Posterior vena cava (tissue), 2 donors: ENCODE data around the gene LTA. TPM values are rescaled to one million over a fixed set of nuclear protein-coding genes. Genes with fewer than 3 reads are reported as not detected.
"Not testable (repeated sequence)": the region's sequence is repeated elsewhere in the genome, so short reads cannot be mapped to it uniquely, and the experiment has no call there.

ENCODE experiments used
- DNase-seq: peaks from one replicate; pipeline ENCODE4 v3.0.0-alpha.2; 2020; ENCODE audit warnings: low spot score
- intact Hi-C, 2 donors: fragments of 100-400 bp; cut with DNase I; formaldehyde crosslinking; loops; one replicate each; pipeline versions ENCODE4 v1.14.1 to v1.14.2; 2022 to 2023
- total RNA-seq, 2 donors: library from RNA; stranded (reverse); fragmentation: NEBNext Ultra II Directional; extraction: Animal tissue kit (Norgen Biotek cat#: 25700); gene quantifications; one replicate each; pipeline ENCODE4 v1.2.1, GENCODE V29; 2021
- donor health status: DM: yes; HTN: yes; CAD: no.
- donor health status: DM: yes; HTN: yes; CAD: no.

Gene LTA
- total RNA-seq, 2 donors from 2014 or later, result not detected

GRCh38 chr6:31581434-31582229 lies 9.5 kb downstream of the LTA start:
- intact Hi-C loops, result no loop called here
- DNase-seq, result no peak

DNA sequence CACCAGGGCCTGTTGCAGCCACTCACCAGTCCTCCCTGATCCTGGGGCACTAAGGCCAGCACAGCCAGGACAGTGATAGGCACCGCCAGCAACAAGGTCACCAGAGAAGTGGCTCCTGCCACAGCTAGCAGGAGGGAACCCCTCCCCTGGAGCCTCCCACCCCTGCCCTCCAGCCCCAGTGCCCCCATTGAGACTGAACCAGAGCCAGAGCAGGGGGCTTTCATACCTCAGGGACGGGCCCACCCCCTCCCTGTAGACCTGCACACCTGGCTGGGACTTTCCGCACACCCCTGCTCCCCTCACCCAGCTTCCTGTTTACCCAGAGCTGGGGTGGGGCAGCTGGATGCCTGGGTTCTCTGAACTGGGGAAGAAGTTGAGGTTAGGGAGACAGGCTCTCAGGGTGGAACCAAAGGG lies 10.1 kb downstream of the LTA start, which contains the start of gene LTB:
LTB (minus strand) TSS at position 195 of the 414 bp plus-strand sequence; CDS start at position 188, 7 bp downstream.
- no peak for DNase-seq
- intact Hi-C loops, result no loop called here

DNA sequence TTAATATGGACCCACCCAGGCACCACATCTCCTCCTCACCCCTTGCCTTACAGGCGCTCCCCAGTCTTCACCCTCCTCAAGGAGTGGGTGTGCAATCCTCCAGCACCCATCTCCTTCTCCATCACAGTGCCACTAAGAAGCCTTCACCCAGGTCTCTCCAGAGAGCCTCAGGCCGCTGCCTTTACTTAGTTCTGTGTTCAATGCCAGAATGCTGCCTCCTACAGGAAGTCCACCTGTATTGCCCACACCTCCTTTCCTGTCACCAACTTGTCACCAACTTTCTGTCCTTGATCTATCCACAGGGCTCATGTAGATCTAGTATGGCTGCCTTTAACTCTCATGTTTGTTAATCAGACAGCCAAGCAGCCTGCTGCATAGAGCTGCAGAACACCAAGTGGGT lies 13.4 kb downstream of the LTA start:
- intact Hi-C loops, result no loop called here
- DNase-seq, result no peak

- intact Hi-C loops, result no loop called here
These were observed 13.9 kb downstream of the LTA start, which contains the start of gene LST1 for GRCh38 chr6:31586008-31586407. LST1 (plus strand) TSS chr6:31586277; CDS start chr6:31587300, 1,023 bp downstream.

DNA sequence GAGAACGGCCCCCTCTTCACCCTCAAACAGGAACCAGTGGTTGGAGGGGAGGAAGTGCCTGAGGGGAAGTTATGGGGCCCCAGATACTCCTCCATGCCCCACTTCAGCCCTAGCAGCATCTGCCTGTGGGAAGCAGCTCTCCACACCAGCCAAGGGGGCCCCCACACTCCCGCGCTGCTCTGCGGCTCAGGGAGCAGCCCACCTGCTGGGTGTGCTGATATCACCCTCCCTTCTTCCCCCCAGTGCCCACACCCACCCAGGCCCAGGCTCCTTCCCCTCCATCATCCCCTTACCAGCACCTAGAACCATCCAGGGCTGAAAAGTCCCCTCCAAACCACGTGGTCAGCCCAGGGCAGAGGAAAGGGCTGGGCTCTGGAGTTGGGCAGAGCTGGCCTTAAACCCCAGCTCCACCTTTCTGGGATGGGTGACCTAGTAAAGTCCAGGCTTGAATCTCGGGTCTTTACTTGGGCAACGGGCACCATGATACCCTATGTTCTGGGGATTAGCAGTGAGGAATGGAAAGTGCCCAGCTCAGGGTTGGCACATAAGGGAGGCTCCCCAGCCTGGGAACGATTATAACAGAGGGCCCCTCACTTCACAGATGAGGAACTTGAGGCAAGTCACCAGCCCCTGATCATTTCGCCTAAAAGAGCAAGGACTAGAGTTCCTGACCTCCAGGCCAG lies 14.7 kb downstream of the LTA start:
- intact Hi-C loops, result no loop called here
- no peak for DNase-seq

More at GRCh38 chr6:31586008-31586407, 13.9 kb downstream of the LTA start, which contains the start of gene LST1:
- DNase-seq, result no peak

GRCh38 chr6:31587791-31588777 lies 16.0 kb downstream of the LTA start:
- intact Hi-C loops, result no loop called here

GRCh38 chr6:31588871-31589650 lies 17.0 kb downstream of the LTA start:
- DNase-seq, result no peak
- intact Hi-C loops, result no loop called here

More at GRCh38 chr6:31587791-31588777, 16.0 kb downstream of the LTA start:
- DNase-seq, result no peak

GRCh38 chr6:31590691-31591090 lies 18.6 kb downstream of the LTA start:
- intact Hi-C loops, DNase-seq: not testable (repeated sequence)

GRCh38 chr6:31592396-31592771 lies 20.3 kb downstream of the LTA start:
- no peak for DNase-seq
- intact Hi-C loops, result no loop called here

GRCh38 chr6:31597006-31597405 lies 24.9 kb downstream of the LTA start:
- intact Hi-C loops, result loop anchor here in 1 of 2 donors (5.0 kb wide), 1 partner anchor 50 kb away; the partner anchor contains the start of genes ATP6V1G2 and NFKBIL1
- no peak for DNase-seq

GRCh38 chr6:31607317-31607716 lies 35.2 kb downstream of the LTA start:
- no peak for DNase-seq
- intact Hi-C loops, result no loop called here

- no peak for DNase-seq
- intact Hi-C loops, result no loop called here
These were observed 37.7 kb downstream of the LTA start for GRCh38 chr6:31609519-31610406.

DNA sequence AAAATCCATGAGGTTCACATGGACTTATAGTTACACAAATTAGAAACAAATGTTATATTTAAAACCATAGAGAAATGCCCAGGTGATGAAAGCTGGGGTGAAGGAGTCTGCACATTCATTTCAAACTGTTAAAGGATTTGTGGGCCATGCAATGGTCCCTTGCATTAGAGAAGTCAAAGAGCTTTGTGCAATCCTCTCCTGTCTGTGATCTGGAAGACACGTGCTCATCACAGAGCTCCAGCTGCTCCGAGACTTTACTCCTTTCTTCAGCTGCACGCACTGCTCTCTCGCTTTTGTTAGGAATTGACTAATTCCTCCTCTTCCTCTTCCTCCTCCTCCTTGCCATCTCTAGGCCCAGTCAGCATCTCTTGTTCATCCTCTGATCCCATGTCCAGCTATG lies 38.9 kb downstream of the LTA start:
- no peak for DNase-seq
- intact Hi-C loops, result no loop called here

GRCh38 chr6:31614075-31614619 lies 42.1 kb downstream of the LTA start:
- no peak for DNase-seq
- intact Hi-C loops, result loop anchor here in 1 of 2 donors (1.0 kb wide), 1 partner anchor 38 kb away; no protein-coding TSS in a partner anchor

GRCh38 chr6:31614684-31615578 lies 42.8 kb downstream of the LTA start, which contains the start of gene AIF1:
AIF1 (plus strand) TSS chr6:31615234; CDS start chr6:31615330, 96 bp downstream.
- intact Hi-C loops, result loop anchor here in 1 of 2 donors (1.0 kb wide), 1 partner anchor 39 kb away; no protein-coding TSS in a partner anchor
- no peak for DNase-seq

- intact Hi-C loops, result no loop called here
- no peak for DNase-seq
These were observed 43.7 kb downstream of the LTA start for GRCh38 chr6:31615748-31616147.
